MM.1S (cell line): ENCODE data around the gene CAPN12.

Experiments used
- DNase-seq: peaks from one replicate; pipeline ENCODE4 v3.0.0-alpha.2; 2015
- H2AFZ ChIP-seq: fragments of 300-600 bp; sonication (generic); 2 replicates; pipeline ENCODE4 v1.6.0; 2016; ENCODE audit warnings: antibody characterized with exemption, low read length
- H3F3A ChIP-seq: fragments of 300-600 bp; sonication (generic); 2 replicates; pipeline ENCODE4 v1.6.1; 2016; ENCODE audit warnings: mild to moderate bottlenecking, antibody characterized with exemption, low read length, moderate library complexity, mixed read lengths; ENCODE audit not compliant: insufficient read depth
- H3K27ac ChIP-seq: fragments of 300-600 bp; sonication (generic); 2 replicates; pipeline ENCODE4 v1.5.1; 2016; ENCODE audit warnings: mild to moderate bottlenecking, low read length
- H3K27me3 ChIP-seq: fragments of 300-600 bp; sonication (generic); replicated peaks from 2 replicates; pipeline ENCODE4 v1.6.0; 2016; ENCODE audit warnings: low read length; ENCODE audit not compliant: insufficient read depth
- H3K36me3 ChIP-seq: fragments of 300-600 bp; sonication (generic); replicated peaks from 2 replicates; pipeline ENCODE4 v1.6.1; 2016; ENCODE audit warnings: mild to moderate bottlenecking, low read length, mixed read lengths; ENCODE audit not compliant: insufficient read depth
- H3K4me1 ChIP-seq: fragments of 300-600 bp; sonication (generic); 2 replicates; pipeline ENCODE4 v1.6.1; 2016; ENCODE audit warnings: low read length, mixed read lengths
- H3K4me2 ChIP-seq: fragments of 300-600 bp; sonication (generic); 2 replicates; pipeline ENCODE4 v1.6.0; 2016; ENCODE audit warnings: low read depth, low read length
- H3K4me3 ChIP-seq: fragments of 300-600 bp; sonication (generic); 2 replicates; pipeline ENCODE4 v1.5.1; 2016; ENCODE audit warnings: low read length, mixed read lengths
- H3K79me2 ChIP-seq: fragments of 300-600 bp; sonication (generic); 2 replicates; pipeline ENCODE4 v1.6.1; 2016; ENCODE audit warnings: mixed run types, low read length, mixed read lengths
- H3K9ac ChIP-seq: fragments of 300-600 bp; sonication (generic); 2 replicates; pipeline ENCODE4 v1.6.1; 2016; ENCODE audit warnings: low read length, mixed read lengths
- H3K9me2 ChIP-seq: fragments of 300-600 bp; sonication (generic); replicated peaks from 2 replicates; pipeline ENCODE4 v1.6.1; 2016; ENCODE audit warnings: mild to moderate bottlenecking, low read length, mixed read lengths; ENCODE audit not compliant: insufficient read depth
- H3K9me3 ChIP-seq: fragments of 300-600 bp; sonication (generic); replicated peaks from 2 replicates; pipeline ENCODE4 v1.6.1; 2016; ENCODE audit warnings: mild to moderate bottlenecking, low read length, mixed read lengths; ENCODE audit not compliant: insufficient read depth
- H4K20me1 ChIP-seq: fragments of 300-600 bp; sonication (generic); 2 replicates; pipeline ENCODE4 v1.6.1; 2016; ENCODE audit warnings: mild to moderate bottlenecking, low read length, moderate library complexity, mixed read lengths; ENCODE audit not compliant: insufficient read depth
- EZH2 ChIP-seq: fragments of 300-600 bp; sonication (generic); optimal IDR thresholded peaks from 2 replicates; pipeline ENCODE3; 2017; ENCODE audit warnings: low read depth, mild to moderate bottlenecking, antibody characterized with exemption, low read length, mixed read lengths
- EZH2phosphoT487 ChIP-seq: fragments of 300-600 bp; sonication (generic); IDR thresholded peaks from 2 replicates; pipeline ENCODE4 v1.6.1; 2018; ENCODE audit warnings: antibody characterized with exemption, low read length
- TF ChIP-seq, protein P1 (sequence below): fragments of 300-600 bp; sonication (generic); IDR thresholded peaks from 2 replicates; pipeline ENCODE4 v1.5.1; 2016; ENCODE audit warnings: antibody characterized with exemption, low read length, mixed read lengths

CAPN12 gene

DNA sequence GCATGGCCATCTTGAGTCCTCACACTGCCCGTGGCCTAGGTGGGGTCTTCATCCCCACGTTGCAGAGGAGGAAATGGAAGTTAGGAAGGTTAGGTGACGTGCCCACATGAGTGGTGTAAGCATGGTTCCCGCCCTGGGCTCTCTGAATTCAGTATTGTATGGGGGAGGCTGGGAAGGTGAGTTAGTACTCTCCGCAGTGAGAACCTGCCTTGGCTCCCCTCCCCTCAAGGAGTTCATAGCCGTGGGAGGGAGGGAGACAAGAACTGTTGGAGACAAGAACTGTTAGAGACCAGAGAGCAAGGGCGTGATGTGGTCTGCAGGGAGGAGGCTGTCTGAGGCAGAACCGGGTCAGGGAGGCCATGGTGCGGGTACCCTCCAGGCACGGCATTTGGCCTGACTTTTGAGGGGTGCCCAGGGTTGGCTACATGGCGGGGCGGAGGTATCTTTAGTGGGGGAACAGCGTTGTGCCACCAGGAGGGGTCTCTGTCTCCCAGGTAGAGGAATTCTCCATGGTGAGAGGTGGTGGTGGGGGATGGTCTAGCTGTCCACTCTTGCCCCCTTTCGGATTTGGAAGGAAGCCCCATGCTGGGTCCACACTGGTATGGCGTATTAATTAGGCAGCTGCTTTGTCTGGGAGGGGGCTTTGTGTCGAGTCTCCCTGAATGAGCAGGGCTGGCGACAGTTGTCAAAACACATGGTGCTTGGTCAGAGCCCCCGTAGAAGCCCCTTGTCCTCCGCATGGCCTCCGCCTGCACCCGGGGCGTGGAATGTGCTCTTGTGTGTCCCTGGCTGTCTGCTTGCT lies 45.8 kb downstream of the CAPN12 start:
- H3K4me3 ChIP-seq, result no peak overlapping the region
- peaks cover 70% of the 10 kb centered on the region for H3K79me2 ChIP-seq
- no peaks in the 10 kb centered on the region for H4K20me1 ChIP-seq
- peaks cover 22% of the 10 kb centered on the region for H3K4me1 ChIP-seq
- no peak overlapping the region for H2AFZ ChIP-seq
- DNase-seq, result no peak
- no peaks in the 10 kb centered on the region for H3K27me3 ChIP-seq
- no peak for TF ChIP-seq EZH2phosphoT487
- TF ChIP-seq, protein P1, sequence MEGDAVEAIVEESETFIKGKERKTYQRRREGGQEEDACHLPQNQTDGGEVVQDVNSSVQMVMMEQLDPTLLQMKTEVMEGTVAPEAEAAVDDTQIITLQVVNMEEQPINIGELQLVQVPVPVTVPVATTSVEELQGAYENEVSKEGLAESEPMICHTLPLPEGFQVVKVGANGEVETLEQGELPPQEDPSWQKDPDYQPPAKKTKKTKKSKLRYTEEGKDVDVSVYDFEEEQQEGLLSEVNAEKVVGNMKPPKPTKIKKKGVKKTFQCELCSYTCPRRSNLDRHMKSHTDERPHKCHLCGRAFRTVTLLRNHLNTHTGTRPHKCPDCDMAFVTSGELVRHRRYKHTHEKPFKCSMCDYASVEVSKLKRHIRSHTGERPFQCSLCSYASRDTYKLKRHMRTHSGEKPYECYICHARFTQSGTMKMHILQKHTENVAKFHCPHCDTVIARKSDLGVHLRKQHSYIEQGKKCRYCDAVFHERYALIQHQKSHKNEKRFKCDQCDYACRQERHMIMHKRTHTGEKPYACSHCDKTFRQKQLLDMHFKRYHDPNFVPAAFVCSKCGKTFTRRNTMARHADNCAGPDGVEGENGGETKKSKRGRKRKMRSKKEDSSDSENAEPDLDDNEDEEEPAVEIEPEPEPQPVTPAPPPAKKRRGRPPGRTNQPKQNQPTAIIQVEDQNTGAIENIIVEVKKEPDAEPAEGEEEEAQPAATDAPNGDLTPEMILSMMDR, result no peak
- no peak for TF ChIP-seq EZH2
- no peaks in the 10 kb centered on the region for H3K9me2 ChIP-seq
- H3F3A ChIP-seq, result no peaks in the 10 kb centered on the region
- no peaks in the 10 kb centered on the region; the same call in 1 of the 2 replicates for H3K36me3 ChIP-seq
- H3K9me3 ChIP-seq, result no peaks in the 10 kb centered on the region
- H3K4me2 ChIP-seq, result no peak overlapping the region
- no peak overlapping the region for H3K9ac ChIP-seq
- no peak overlapping the region for H3K27ac ChIP-seq

DNA sequence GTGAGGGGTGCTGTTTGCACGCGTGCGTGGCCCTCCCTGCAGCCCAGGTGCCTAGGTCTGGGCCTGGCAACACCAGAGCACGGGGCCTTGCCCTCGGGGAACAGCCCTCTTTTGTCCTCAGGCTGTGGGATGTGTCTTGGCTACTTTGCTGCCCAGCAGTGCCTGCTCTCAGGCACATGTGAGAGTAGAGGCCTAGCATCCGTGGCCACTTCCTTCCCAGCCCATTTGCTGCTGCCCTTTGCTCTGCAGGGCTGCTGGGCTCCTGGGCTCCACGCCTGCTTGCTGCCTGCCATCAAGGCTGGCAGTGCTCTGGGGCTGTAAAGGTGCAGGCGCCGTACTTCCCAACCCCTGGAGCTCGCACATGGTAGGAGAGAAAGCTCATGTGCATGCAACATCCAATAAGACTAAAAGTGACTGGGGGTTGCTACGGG lies 46.6 kb downstream of the CAPN12 start:
- no peak for TF ChIP-seq EZH2
- TF ChIP-seq EZH2phosphoT487, result no peak
- TF ChIP-seq, protein P1, result no peak
- H3K9me2 ChIP-seq, result no peaks in the 10 kb centered on the region
- peaks cover 78% of the 10 kb centered on the region for H3K79me2 ChIP-seq
- no peak overlapping the region for H2AFZ ChIP-seq
- no peak for DNase-seq
- H3K4me1 ChIP-seq, result peaks cover 25% of the 10 kb centered on the region
- no peak overlapping the region for H3K4me2 ChIP-seq
- no peaks in the 10 kb centered on the region; the same call in 1 of the 2 replicates for H3K36me3 ChIP-seq
- no peaks in the 10 kb centered on the region for H3K9me3 ChIP-seq
- H4K20me1 ChIP-seq, result no peaks in the 10 kb centered on the region
- H3K27me3 ChIP-seq, result no peaks in the 10 kb centered on the region
- H3K4me3 ChIP-seq, result no peak overlapping the region
- no peak overlapping the region for H3K9ac ChIP-seq
- H3F3A ChIP-seq, result no peaks in the 10 kb centered on the region
- no peak overlapping the region for H3K27ac ChIP-seq

DNA sequence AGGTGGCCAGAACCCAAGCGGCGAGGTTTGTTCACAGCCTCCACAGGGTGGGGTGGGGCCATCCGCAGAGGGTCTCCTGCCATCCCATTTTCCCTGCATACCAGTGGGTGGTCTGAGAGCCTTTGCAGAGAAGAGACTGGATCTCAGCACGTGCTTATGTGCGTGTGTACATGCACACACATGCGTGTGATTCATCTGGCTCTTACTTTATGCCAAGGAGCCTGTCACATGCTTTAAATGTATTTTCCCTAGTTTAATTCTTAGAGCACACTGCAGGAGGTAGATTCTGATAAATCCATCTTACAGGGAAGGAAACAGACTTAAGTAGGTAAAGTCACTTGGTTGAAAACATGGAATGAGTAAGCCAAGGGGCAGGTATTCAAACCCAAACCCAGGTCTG lies 47.1 kb downstream of the CAPN12 start:
- no peak overlapping the region for H3K4me2 ChIP-seq
- H3K36me3 ChIP-seq, result no peaks in the 10 kb centered on the region; the same call in 1 of the 2 replicates
- no peak for DNase-seq
- no peak for TF ChIP-seq EZH2
- H3K9me3 ChIP-seq, result no peaks in the 10 kb centered on the region
- peaks cover 82% of the 10 kb centered on the region for H3K79me2 ChIP-seq
- H3F3A ChIP-seq, result no peaks in the 10 kb centered on the region
- peaks cover 25% of the 10 kb centered on the region for H3K4me1 ChIP-seq
- H4K20me1 ChIP-seq, result no peaks in the 10 kb centered on the region
- H3K9me2 ChIP-seq, result no peaks in the 10 kb centered on the region
- no peak overlapping the region for H3K27ac ChIP-seq
- H2AFZ ChIP-seq, result no peak overlapping the region
- no peaks in the 10 kb centered on the region for H3K27me3 ChIP-seq
- no peak overlapping the region for H3K9ac ChIP-seq
- no peak overlapping the region for H3K4me3 ChIP-seq

GRCh38 chr19:38696729-38697055 lies 47.6 kb downstream of the CAPN12 start:
- H3K27ac ChIP-seq, result no peak overlapping the region
- H3K9ac ChIP-seq, result no peak overlapping the region

More at GRCh38 chr19:38696729-38697055, 47.6 kb downstream of the CAPN12 start:
- TF ChIP-seq, protein P1, result no peak
- TF ChIP-seq EZH2phosphoT487, result no peak
- TF ChIP-seq EZH2, result no peak
- no peak for DNase-seq
- Histone ChIP-seq H3K4me3 (no peak overlapping the region), H3F3A (no peaks in the 10 kb centered on the region), H3K79me2 (peaks cover 87% of the 10 kb centered on the region), H4K20me1 (no peaks in the 10 kb centered on the region), H3K4me1 (peaks cover 25% of the 10 kb centered on the region), H3K4me2 (no peak overlapping the region), H3K36me3 (no peaks in the 10 kb centered on the region; the same call in 1 of the 2 replicates), H3K9me3 (no peaks in the 10 kb centered on the region), H3K27me3 (no peaks in the 10 kb centered on the region), H3K9me2 (no peaks in the 10 kb centered on the region), H2AFZ (no peak overlapping the region)
